MM.1S (cell line): Measurements from ENCODE around the gene OR2T27.
A peak's percentile ranks its signal among the peaks of the same experiment; 100 is the strongest.
"Not testable (repeated sequence)": the region's sequence is repeated elsewhere in the genome, so short reads cannot be mapped to it uniquely, and the experiment has no call there.

Source experiments
- DNase-seq: peaks from one replicate; pipeline ENCODE4 v3.0.0-alpha.2; 2015
- H2AFZ ChIP-seq: fragments of 300-600 bp; sonication (generic); 2 replicates; pipeline ENCODE4 v1.6.0; 2016; ENCODE audit warnings: antibody characterized with exemption, low read length
- H3F3A ChIP-seq: fragments of 300-600 bp; sonication (generic); 2 replicates; pipeline ENCODE4 v1.6.1; 2016; ENCODE audit warnings: mild to moderate bottlenecking, antibody characterized with exemption, low read length, moderate library complexity, mixed read lengths; ENCODE audit not compliant: insufficient read depth
- H3K27ac ChIP-seq: fragments of 300-600 bp; sonication (generic); 2 replicates; pipeline ENCODE4 v1.5.1; 2016; ENCODE audit warnings: mild to moderate bottlenecking, low read length
- H3K27me3 ChIP-seq: fragments of 300-600 bp; sonication (generic); replicated peaks from 2 replicates; pipeline ENCODE4 v1.6.0; 2016; ENCODE audit warnings: low read length; ENCODE audit not compliant: insufficient read depth
- H3K36me3 ChIP-seq: fragments of 300-600 bp; sonication (generic); replicated peaks from 2 replicates; pipeline ENCODE4 v1.6.1; 2016; ENCODE audit warnings: mild to moderate bottlenecking, low read length, mixed read lengths; ENCODE audit not compliant: insufficient read depth
- H3K4me1 ChIP-seq: fragments of 300-600 bp; sonication (generic); 2 replicates; pipeline ENCODE4 v1.6.1; 2016; ENCODE audit warnings: low read length, mixed read lengths
- H3K4me2 ChIP-seq: fragments of 300-600 bp; sonication (generic); 2 replicates; pipeline ENCODE4 v1.6.0; 2016; ENCODE audit warnings: low read depth, low read length
- H3K4me3 ChIP-seq: fragments of 300-600 bp; sonication (generic); 2 replicates; pipeline ENCODE4 v1.5.1; 2016; ENCODE audit warnings: low read length, mixed read lengths
- H3K79me2 ChIP-seq: fragments of 300-600 bp; sonication (generic); 2 replicates; pipeline ENCODE4 v1.6.1; 2016; ENCODE audit warnings: mixed run types, low read length, mixed read lengths
- H3K9ac ChIP-seq: fragments of 300-600 bp; sonication (generic); 2 replicates; pipeline ENCODE4 v1.6.1; 2016; ENCODE audit warnings: low read length, mixed read lengths
- H3K9me2 ChIP-seq: fragments of 300-600 bp; sonication (generic); replicated peaks from 2 replicates; pipeline ENCODE4 v1.6.1; 2016; ENCODE audit warnings: mild to moderate bottlenecking, low read length, mixed read lengths; ENCODE audit not compliant: insufficient read depth
- H3K9me3 ChIP-seq: fragments of 300-600 bp; sonication (generic); replicated peaks from 2 replicates; pipeline ENCODE4 v1.6.1; 2016; ENCODE audit warnings: mild to moderate bottlenecking, low read length, mixed read lengths; ENCODE audit not compliant: insufficient read depth
- H4K20me1 ChIP-seq: fragments of 300-600 bp; sonication (generic); 2 replicates; pipeline ENCODE4 v1.6.1; 2016; ENCODE audit warnings: mild to moderate bottlenecking, low read length, moderate library complexity, mixed read lengths; ENCODE audit not compliant: insufficient read depth
- CTCF ChIP-seq: fragments of 300-600 bp; sonication (generic); IDR thresholded peaks from 2 replicates; pipeline ENCODE4 v1.5.1; 2016; ENCODE audit warnings: antibody characterized with exemption, low read length, mixed read lengths
- EZH2 ChIP-seq: fragments of 300-600 bp; sonication (generic); optimal IDR thresholded peaks from 2 replicates; pipeline ENCODE3; 2017; ENCODE audit warnings: low read depth, mild to moderate bottlenecking, antibody characterized with exemption, low read length, mixed read lengths
- EZH2phosphoT487 ChIP-seq: fragments of 300-600 bp; sonication (generic); IDR thresholded peaks from 2 replicates; pipeline ENCODE4 v1.6.1; 2018; ENCODE audit warnings: antibody characterized with exemption, low read length

The OR2T27 gene

DNA sequence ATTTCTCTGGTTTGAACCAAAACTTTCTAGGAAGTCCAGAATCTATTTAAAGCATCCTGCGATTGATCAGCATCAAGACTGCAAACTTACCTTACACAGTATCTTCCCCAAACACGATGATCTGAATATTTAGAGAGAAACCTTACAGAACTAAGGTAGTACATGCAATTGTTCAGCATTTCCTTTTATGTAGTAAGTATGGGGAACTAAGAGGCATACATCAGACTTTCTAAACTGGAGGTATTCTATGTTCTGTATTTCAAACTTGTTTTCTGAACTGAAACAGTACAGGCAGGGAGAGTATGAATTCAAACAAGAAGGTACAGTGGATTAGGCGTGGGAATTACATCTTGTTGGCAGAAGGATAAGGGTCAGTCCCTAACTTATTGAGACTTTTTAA lies at the start of gene OR2T27:
OR2T27 (minus strand) TSS at position 175 of the 400 bp plus-strand sequence. CDS start 4,644 bp downstream, outside the sequence.
- H3K9me3 ChIP-seq, H3K79me2 ChIP-seq, H4K20me1 ChIP-seq, H3K4me1 ChIP-seq, H3K9ac ChIP-seq, H3K27ac ChIP-seq, H3K27me3 ChIP-seq, H3K4me2 ChIP-seq, H2AFZ ChIP-seq, H3F3A ChIP-seq, DNase-seq, H3K36me3 ChIP-seq, H3K4me3 ChIP-seq, H3K9me2 ChIP-seq: not testable (repeated sequence)

- Histone ChIP-seq H3K27ac (no peak overlapping the region), H3K9me3 (no peaks in the 10 kb centered on the region), H3K36me3 (no peaks in the 10 kb centered on the region), H3K79me2 (no peaks in the 10 kb centered on the region), H2AFZ (no peak overlapping the region), H3K4me1 (no peaks in the 10 kb centered on the region), H3K9me2 (no peaks in the 10 kb centered on the region), H3K27me3 (no peaks in the 10 kb centered on the region), H4K20me1 (no peaks in the 10 kb centered on the region), H3K9ac (no peak overlapping the region), H3K4me2 (no peak overlapping the region), H3F3A (no peaks in the 10 kb centered on the region), H3K4me3 (no peak overlapping the region)
- DNase-seq: no peak
- TF ChIP-seq EZH2phosphoT487: no peak
Observed at GRCh38 chr1:248704606-248705005, 49.3 kb upstream of the OR2T27 start.

- Histone ChIP-seq H3K4me2 (no peak overlapping the region), H2AFZ (no peak overlapping the region), H3K79me2 (no peaks in the 10 kb centered on the region), H3K4me3 (no peak overlapping the region), H3K27ac (no peak overlapping the region), H4K20me1 (no peaks in the 10 kb centered on the region), H3K27me3 (no peaks in the 10 kb centered on the region), H3K9me3 (no peaks in the 10 kb centered on the region), H3K9me2 (no peaks in the 10 kb centered on the region), H3K4me1 (no peaks in the 10 kb centered on the region), H3K36me3 (no peaks in the 10 kb centered on the region), H3K9ac (no peak overlapping the region), H3F3A (no peaks in the 10 kb centered on the region)
- no peak for TF ChIP-seq EZH2
- TF ChIP-seq CTCF: peak; percentile 57
- no peak for TF ChIP-seq EZH2phosphoT487
- peak; percentile 19 for DNase-seq
Observed at GRCh38 chr1:248703674-248704073, 48.3 kb upstream of the OR2T27 start.

- no peaks in the 10 kb centered on the region for H3K4me1 ChIP-seq
- no peaks in the 10 kb centered on the region for H3K27me3 ChIP-seq
- no peaks in the 10 kb centered on the region for H3K79me2 ChIP-seq
- H3K9ac ChIP-seq: no peak within 1 kb of the TSS
- no peak within 1 kb of the TSS for H2AFZ ChIP-seq
- H3K4me3 ChIP-seq: no peak within 1 kb of the TSS
- no peaks in the 10 kb centered on the region for H4K20me1 ChIP-seq
- H3K27ac ChIP-seq: no peak within 1 kb of the TSS
- H3K9me2 ChIP-seq: no peaks in the 10 kb centered on the region
- no peaks in the 10 kb centered on the region for H3K9me3 ChIP-seq
- TF ChIP-seq EZH2phosphoT487 (no peak), CTCF (no peak), EZH2 (no peak)
- H3K36me3 ChIP-seq: no peaks in the 10 kb centered on the region
- no peak within 1 kb of the TSS for H3K4me2 ChIP-seq
- no peak for DNase-seq
- no peaks in the 10 kb centered on the region for H3F3A ChIP-seq
Observed at GRCh38 chr1:248702714-248703113, 47.4 kb upstream of the OR2T27 start, which contains the start of gene OR14I1. Gene OR14I1 (minus strand): TSS chr1:248702766.
